ENCODE results near the gene TAF5L.

The TAF5L gene

DNA sequence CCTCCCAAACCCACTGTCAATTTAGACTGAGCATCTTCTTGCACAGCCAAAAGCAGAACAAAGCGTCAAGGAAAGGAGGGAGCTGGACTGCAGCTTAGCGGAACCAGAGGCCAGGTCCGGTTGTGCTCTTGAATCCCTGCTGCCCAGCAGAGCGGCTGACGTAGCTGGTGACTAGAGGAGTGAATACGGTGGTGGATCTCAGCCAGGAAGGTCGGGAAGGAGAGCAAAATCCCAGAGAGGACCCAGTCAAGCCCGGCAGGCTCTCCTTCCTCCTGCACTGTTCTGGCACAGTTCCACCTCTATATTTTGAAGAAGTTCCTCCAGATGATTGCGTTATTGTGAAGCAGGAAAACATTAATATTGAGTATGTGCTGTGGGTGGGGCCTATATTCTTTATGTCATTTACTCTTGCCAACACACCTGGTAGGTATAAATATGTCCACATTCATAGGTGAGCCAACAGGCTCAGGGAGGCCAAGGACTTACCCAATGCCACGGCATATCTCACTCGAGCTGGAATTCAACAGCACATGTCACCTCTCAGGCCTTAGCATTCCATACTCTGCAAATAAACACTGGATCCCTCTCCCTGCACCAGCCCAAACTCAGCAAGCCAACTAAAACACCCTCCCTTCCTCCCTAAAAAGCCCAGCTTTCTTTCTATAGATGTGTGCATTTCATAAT lies 43.8 kb downstream of the TAF5L start:
- TF ChIP-seq, protein P1, sequence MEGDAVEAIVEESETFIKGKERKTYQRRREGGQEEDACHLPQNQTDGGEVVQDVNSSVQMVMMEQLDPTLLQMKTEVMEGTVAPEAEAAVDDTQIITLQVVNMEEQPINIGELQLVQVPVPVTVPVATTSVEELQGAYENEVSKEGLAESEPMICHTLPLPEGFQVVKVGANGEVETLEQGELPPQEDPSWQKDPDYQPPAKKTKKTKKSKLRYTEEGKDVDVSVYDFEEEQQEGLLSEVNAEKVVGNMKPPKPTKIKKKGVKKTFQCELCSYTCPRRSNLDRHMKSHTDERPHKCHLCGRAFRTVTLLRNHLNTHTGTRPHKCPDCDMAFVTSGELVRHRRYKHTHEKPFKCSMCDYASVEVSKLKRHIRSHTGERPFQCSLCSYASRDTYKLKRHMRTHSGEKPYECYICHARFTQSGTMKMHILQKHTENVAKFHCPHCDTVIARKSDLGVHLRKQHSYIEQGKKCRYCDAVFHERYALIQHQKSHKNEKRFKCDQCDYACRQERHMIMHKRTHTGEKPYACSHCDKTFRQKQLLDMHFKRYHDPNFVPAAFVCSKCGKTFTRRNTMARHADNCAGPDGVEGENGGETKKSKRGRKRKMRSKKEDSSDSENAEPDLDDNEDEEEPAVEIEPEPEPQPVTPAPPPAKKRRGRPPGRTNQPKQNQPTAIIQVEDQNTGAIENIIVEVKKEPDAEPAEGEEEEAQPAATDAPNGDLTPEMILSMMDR (conservative IDR thresholded peaks at IDR 0.05; ENCODE audit: low read depth, low read length): no peak
- no peak for DNase-seq (ENCODE audit: low read depth)
- no peak overlapping the region for H3K4me3 ChIP-seq (ENCODE audit: low read length)

DNA sequence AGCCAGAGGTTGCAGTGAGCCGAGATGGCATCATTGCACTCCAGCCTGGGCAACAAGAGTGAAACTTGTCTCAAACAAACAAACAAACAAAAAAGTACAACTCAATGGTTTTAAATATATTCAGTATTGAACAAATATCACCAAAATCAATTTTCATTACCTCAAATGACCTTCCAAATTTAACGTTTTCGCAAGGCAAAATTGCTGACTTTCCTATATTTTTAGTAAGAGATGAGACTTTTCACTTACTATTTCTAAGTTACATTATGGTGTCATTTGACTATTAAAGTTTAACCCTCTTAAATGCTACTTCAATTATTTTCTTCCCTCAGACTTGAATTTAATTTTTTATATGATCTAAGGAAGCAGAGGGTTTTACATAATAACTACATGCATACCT lies 44.4 kb downstream of the TAF5L start:
- H3K4me3 ChIP-seq (ENCODE audit: low read length): no peak overlapping the region
- TF ChIP-seq, protein P1 (conservative IDR thresholded peaks at IDR 0.05; ENCODE audit: low read depth, low read length): no peak
- no peak for DNase-seq (ENCODE audit: low read depth)

DNA sequence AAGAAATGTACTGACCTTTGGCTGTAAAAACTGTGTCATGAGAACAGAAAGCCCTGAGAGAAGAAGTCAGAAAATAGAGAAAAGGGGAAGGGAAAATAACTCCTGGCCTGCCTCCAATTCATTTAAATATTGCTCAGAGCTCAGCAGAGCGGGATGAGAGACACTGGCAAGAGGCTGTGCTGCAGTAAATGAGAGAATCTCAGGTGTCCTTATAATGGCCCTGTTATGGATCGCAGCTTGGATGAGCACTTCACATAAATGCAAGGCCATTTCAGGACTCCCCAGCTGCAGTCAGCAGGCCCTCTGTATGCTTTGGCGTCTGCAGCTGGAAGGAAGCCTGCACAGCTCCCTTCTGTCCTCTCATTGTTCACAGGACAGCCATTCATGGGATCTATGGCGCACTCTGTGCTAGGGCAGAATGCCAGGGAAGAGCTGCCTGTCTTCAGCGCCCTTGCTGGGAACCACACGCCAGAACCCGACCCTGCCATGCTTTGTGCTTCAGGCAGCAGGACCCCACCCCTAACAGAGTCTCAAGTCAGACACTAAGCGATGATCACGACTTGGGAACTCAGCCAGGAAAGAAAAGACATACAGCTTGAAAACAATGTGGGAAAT lies 46.8 kb downstream of the TAF5L start:
- TF ChIP-seq, protein P1 (conservative IDR thresholded peaks at IDR 0.05; ENCODE audit: low read depth, low read length): no peak
- H3K4me3 ChIP-seq (ENCODE audit: low read length): no peak overlapping the region
- no peak for DNase-seq (ENCODE audit: low read depth)

DNA sequence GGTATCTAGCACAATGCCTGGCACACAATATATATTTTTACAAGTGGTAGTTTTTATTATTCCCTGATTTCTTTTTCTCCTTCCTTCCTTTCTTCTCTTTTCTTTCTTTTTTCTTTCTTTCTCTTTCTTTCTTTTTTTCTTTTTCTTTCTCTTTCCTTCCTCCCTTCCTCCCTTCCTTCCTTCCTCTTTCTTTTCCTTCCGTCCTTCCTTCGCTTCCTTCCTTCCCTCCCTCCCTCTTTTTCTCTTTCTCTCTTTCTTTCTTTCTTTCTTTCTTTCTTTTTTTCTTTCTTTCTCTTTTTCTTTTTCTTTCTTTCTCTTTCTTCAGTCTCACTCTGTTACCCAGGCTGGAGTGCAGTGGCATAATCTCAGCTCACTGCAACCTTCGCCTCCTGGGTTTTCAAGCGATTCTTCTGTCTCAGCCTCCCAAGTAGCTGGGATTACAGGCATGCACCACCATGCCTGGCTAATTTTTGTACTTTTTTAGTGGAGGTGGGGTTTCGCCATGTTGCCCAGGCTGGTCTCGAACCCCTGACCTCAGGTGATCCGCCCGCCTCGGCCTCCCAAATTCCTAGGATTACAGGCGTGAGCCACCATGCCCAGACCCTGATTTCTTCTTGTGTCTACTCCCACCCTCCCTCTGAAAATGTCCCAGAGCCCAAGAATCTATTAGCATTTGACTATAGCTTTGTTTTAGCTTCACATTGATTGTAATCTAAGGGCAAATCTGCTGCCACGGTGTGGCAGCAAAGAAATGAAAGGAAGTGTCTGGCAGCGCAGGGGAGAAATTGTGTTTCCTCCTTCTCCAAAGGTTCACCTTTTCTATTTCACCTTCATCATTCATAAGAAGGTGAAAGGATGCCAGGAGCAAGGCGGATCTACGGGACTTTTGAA lies 47.5 kb downstream of the TAF5L start:
- TF ChIP-seq, protein P1 (conservative IDR thresholded peaks at IDR 0.05; ENCODE audit: low read depth, low read length): no peak
- no peak overlapping the region for H3K4me3 ChIP-seq (ENCODE audit: low read length)
- no peak for DNase-seq (ENCODE audit: low read depth)

DNA sequence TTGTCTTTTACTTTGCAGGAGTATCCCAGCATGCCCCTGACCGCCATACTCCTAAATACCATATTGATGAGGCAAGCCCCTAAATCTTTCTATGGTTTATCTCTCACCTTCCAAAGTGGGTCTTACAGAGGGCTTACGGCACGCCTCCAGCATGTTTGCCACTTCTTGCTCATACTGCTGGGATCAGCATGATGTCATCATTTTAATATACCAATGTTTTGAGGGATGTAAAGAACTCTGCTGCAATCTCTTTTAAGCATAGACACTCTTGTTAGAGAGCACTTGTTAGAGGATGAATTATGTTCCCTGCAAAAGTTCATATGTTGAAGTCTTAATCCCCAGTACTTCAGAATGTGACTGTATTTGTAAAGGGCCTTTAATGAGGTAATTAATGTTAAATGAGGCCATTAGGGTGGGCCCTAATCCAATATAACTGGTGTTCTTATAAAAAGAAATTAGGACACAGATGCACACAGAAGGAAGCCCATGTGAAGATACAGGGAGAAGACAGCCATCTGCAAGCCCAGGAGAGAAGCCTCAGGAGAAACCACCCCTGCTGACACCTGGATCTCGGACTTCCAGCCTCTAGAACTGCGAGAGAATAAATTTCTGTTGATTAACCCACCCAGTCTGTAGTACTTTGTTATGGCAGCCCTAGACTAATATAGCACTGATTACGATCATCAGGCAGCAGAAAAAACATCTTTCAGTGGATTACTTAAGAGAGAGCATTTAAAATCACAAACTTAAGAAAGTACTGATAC lies 51.1 kb downstream of the TAF5L start:
- no peak for DNase-seq (ENCODE audit: low read depth)
- TF ChIP-seq, protein P1 (conservative IDR thresholded peaks at IDR 0.05; ENCODE audit: low read depth, low read length): no peak
- no peak overlapping the region for H3K4me3 ChIP-seq (ENCODE audit: low read length)

DNA sequence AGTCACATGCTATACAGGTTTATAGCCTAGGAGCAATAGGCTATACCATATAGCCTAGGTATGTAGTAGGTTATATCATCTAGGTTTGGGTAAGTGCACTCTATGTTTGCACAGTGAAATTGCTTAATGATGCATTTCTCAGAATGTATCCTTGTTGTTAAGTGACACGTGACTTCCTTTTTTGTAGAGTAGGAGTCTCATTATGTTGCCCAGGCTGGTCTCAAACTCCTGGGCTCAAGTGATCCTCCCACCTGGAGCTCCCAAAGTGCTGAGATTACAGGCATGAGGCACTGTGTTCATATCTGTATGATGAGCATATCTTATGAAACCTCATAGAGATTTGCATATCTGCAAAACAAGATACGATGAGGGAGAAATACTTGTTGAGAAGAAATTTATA lies 53.6 kb downstream of the TAF5L start:
- TF ChIP-seq, protein P1 (conservative IDR thresholded peaks at IDR 0.05; ENCODE audit: low read depth, low read length): no peak
- H3K4me3 ChIP-seq (ENCODE audit: low read length): no peak overlapping the region
- DNase-seq (ENCODE audit: low read depth): no peak
